Sigmoid colon (tissue), 7 donors: ENCODE results near the gene BBOF1. TPM values are rescaled to one million over a fixed set of nuclear protein-coding genes. Genes with fewer than 3 reads are reported as not detected.
"Not testable (repeated sequence)": the region's sequence is repeated elsewhere in the genome, so short reads cannot be mapped to it uniquely, and the experiment has no call there.

ENCODE experiments used
- DNase-seq: peaks from one replicate; pipeline ENCODE4 v3.0.0-alpha.2; 2019
- H3K27ac ChIP-seq, 4 donors: fragments of 200-600 bp; sonication (generic); one replicate each; pipeline ENCODE4 v1.5.1; 2016 to 2019; ENCODE audit warnings: mild to moderate bottlenecking in 1 of 4
- H3K27me3 ChIP-seq, 3 donors: fragments of 200-600 bp; sonication (generic); one replicate each; pipeline ENCODE4 v1.5.1; 2019; ENCODE audit warnings: mild to moderate bottlenecking in 1 of 3
- H3K36me3 ChIP-seq, 4 donors: fragments of 200-600 bp; sonication (generic); one replicate each; pipeline ENCODE4 v1.5.1; 2016 to 2019
- H3K4me1 ChIP-seq, 4 donors: fragments of 200-600 bp; sonication (generic); one replicate each; pipeline ENCODE4 v1.5.1; 2017 to 2019
- H3K4me3 ChIP-seq, 4 donors: fragments of 200-600 bp; sonication (generic); one replicate each; pipeline ENCODE4 v1.5.1; 2017 to 2019; ENCODE audit warnings: mild to moderate bottlenecking in 2 of 4, moderate library complexity in 1 of 4
- H3K9me3 ChIP-seq, 4 donors: fragments of 200-600 bp in 3 of 4; sonication (generic) in 3 of 4; one replicate each; pipeline versions ENCODE4 v1.5.1 to v1.6.1; 2013 to 2019
- CTCF ChIP-seq, 4 experiments: fragments of 450-650 bp in 3 of 4; fragments of 200-600 bp in 1 of 4; IDR thresholded peaks; one replicate each; pipeline ENCODE4 v1.5.1; 2016 to 2019; ENCODE audit warnings: antibody characterized with exemption in 4 of 4, mild to moderate bottlenecking in 3 of 4, moderate library complexity in 2 of 4
- WGBS, 2 donors: extraction: QIAGEN DNeasy Blood & Tissue Kit; methylation state at CpG; one replicate each; pipeline ENCODE4 v1.1.7; 2013; 5-methylcytosine and 5-hydroxymethylcytosine counted together
- intact Hi-C: fragments of 100-400 bp; cut with DNase I; formaldehyde crosslinking; loops from one replicate; pipeline ENCODE4 v1.15.1; 2023
- polyA plus RNA-seq, 3 donors: library from polyadenylated mRNA; stranded (reverse); fragments of 200-250 nt; gene quantifications; one replicate each; pipeline ENCODE4 v1.2.3, GENCODE V29; 2013
- small RNA-seq, 3 donors: library from RNA; depleted of rRNA; stranded (forward); fragments of <200 nt; gene quantifications; one replicate each; pipeline ENCODE3, GENCODE V24; 2016
- total RNA-seq, 4 donors: library from RNA; depleted of rRNA; stranded (reverse); fragments of >200 nt; gene quantifications; one replicate each; pipeline ENCODE4 v1.1.0, GENCODE V29; 2016
- donor health status: healthy with polysubstance abuse.
- donor health status: Bipolar disorder and iron deficiency.
- donor health status: healthy.

Gene BBOF1
- total and polyA plus RNA-seq, 7 donors = 2.5 to 13.6 (median 8.9) TPM

- H3K4me1 ChIP-seq, H3K9me3 ChIP-seq, H3K27ac ChIP-seq, H3K27me3 ChIP-seq, H3K4me3 ChIP-seq, DNase-seq: not testable (repeated sequence)
- H3K36me3 ChIP-seq = peaks cover 0 to 20% (median 0%) of the 10 kb centered on the region in 4 donors
- intact Hi-C loops = loop anchor here (2.0 kb wide), 1 partner anchor 139 kb away; no protein-coding TSS in a partner anchor
- TF ChIP-seq CTCF (IDR thresholded peaks at IDR 0.05) = peak in 2 of 4 experiments; percentile 34 to 49
- WGBS, 2 donors = 91 to 94% methylated on average over 13 of the region's 13 CpGs
Measured at GRCh38 chr14:74111395-74112216, 92.5 kb downstream of the BBOF1 start.

Small RNA genes within 50 kb of the gene (small RNA-seq; reads per million reads assigned to genes)
- gene AC005480.2 = 0 reads per million in 3 donors

Other genes starting within 250 kb of the BBOF1 start
- 10 to 100 TPM in 1 of 4 donors, 1 to 10 TPM in 3; 5.0 to 11.4 (median 6.3) TPM for gene PTGR2, start 167.5 kb upstream of the BBOF1 start, total RNA-seq
- 1 to 10 TPM; 6.4 to 9.0 (median 6.6) TPM for gene PTGR2, start 167.5 kb upstream of the BBOF1 start, polyA plus RNA-seq
- 10 to 100 TPM; 45.1 to 67.8 (median 53.8) TPM for gene ZNF410, start 132.5 kb upstream of the BBOF1 start, total RNA-seq
- 10 to 100 TPM; 33.3 to 37.8 (median 35.4) TPM for gene ZNF410, start 132.5 kb upstream of the BBOF1 start, polyA plus RNA-seq
- gene FAM161B, start 69.3 kb upstream of the BBOF1 start, total RNA-seq = 1 to 10 TPM; 3.8 to 5.3 (median 4.5) TPM
- gene FAM161B, start 69.3 kb upstream of the BBOF1 start, polyA plus RNA-seq = 1 to 10 TPM; 2.5 to 4.8 (median 2.5) TPM
- gene COQ6, start 69.0 kb upstream of the BBOF1 start, total RNA-seq = 10 to 100 TPM; 23.8 to 31.6 (median 30.6) TPM
- 10 to 100 TPM; 12.6 to 21.0 (median 16.6) TPM for gene COQ6, start 69.0 kb upstream of the BBOF1 start, polyA plus RNA-seq
- 10 to 100 TPM in 1 of 4 donors, 1 to 10 TPM in 3; 8.0 to 11.1 (median 8.7) TPM for gene ENTPD5, start 61 bp upstream of the BBOF1 start, total RNA-seq
- gene ENTPD5, start 61 bp upstream of the BBOF1 start, polyA plus RNA-seq = 10 to 100 TPM; 23.4 to 35.5 (median 33.8) TPM
- gene ALDH6A1, start 65.1 kb downstream of the BBOF1 start, total RNA-seq = 10 to 100 TPM; 19.9 to 33.5 (median 30.6) TPM
- gene ALDH6A1, start 65.1 kb downstream of the BBOF1 start, polyA plus RNA-seq = 10 to 100 TPM in 2 of 3 donors, 1 to 10 TPM in 1; 9.6 to 16.9 (median 10.9) TPM
- gene LIN52, start 65.6 kb downstream of the BBOF1 start, total RNA-seq = 10 to 100 TPM in 2 of 4 donors, 1 to 10 TPM in 2; 9.1 to 11.1 (median 10.3) TPM
- 1 to 10 TPM; 3.7 to 6.0 (median 4.2) TPM for gene LIN52, start 65.6 kb downstream of the BBOF1 start, polyA plus RNA-seq
- gene VSX2, start 220.1 kb downstream of the BBOF1 start, total RNA-seq = not detected
- gene VSX2, start 220.1 kb downstream of the BBOF1 start, polyA plus RNA-seq = under 1 TPM in 1 of 3 donors, not detected in 2; 0.04 TPM